H1 (cell line): ENCODE data around the gene TXN2. TPM values are rescaled to one million over a fixed set of nuclear protein-coding genes. Genes with fewer than 3 reads are reported as not detected.
A peak's percentile ranks its signal among the peaks of the same experiment; 100 is the strongest.

ENCODE experiments used
- CTCF ChIA-PET: fragments of 300-600 bp; sonication (Branson Sonifier 250); formaldehyde crosslinking; loops from one replicate; lab custom pipeline; 2021; ENCODE audit not compliant: partially characterized antibody; lab: Charles Lee
- POLR2A ChIA-PET: fragments of 300-600 bp; sonication (Branson Sonifier 250); formaldehyde crosslinking; loops from one replicate; lab custom pipeline; 2021; ENCODE audit warnings: inconsistent platforms; ENCODE audit not compliant: partially characterized antibody; lab: Charles Lee
- DNase-seq, 2 experiments: peaks; one replicate each; pipeline versions ENCODE4 v3.0.0 to v3.0.0-alpha.2; 2010 to 2022; ENCODE audit warnings: low spot score in 2 of 2, low read depth in 1 of 2, mixed read lengths in 1 of 2
- FAIRE-seq: peaks from 2 replicates; lab custom pipeline; 2011; peaks lifted over from hg19 to GRCh38; lab: Jason Lieb, UNC
- H2AFZ ChIP-seq: 2 replicates; pipeline ENCODE4 v1.8.1; 2012; ENCODE audit warnings: low read length, inconsistent platforms
- H2AK5ac ChIP-seq: 2 replicates; pipeline ENCODE4 v1.6.1; 2013; ENCODE audit warnings: low read depth, low read length
- H2BK120ac ChIP-seq: replicated peaks from 2 replicates; pipeline ENCODE3; 2013; ENCODE audit warnings: low read depth, low read length, inconsistent platforms
- H2BK12ac ChIP-seq: 2 replicates; pipeline ENCODE4 v1.6.1; 2013; ENCODE audit warnings: low read depth, low read length
- H2BK15ac ChIP-seq: 2 replicates; pipeline ENCODE4 v1.6.1; 2013; ENCODE audit warnings: low read length
- H2BK20ac ChIP-seq: 2 replicates; pipeline ENCODE4 v1.6.1; 2013; ENCODE audit warnings: low read length
- H2BK5ac ChIP-seq: 2 replicates; pipeline ENCODE4 v1.6.1; 2013; ENCODE audit warnings: low read depth, low read length
- H3K14ac ChIP-seq: 2 replicates; pipeline ENCODE4 v1.6.1; 2013; ENCODE audit warnings: inconsistent platforms; ENCODE audit not compliant: insufficient read length
- H3K18ac ChIP-seq: 2 replicates; pipeline ENCODE4 v1.6.1; 2013; ENCODE audit warnings: low read length; ENCODE audit errors: extremely low read depth
- H3K23ac ChIP-seq: 2 replicates; pipeline ENCODE4 v1.6.1; 2013; ENCODE audit warnings: inconsistent platforms; ENCODE audit not compliant: insufficient read length
- H3K23me2 ChIP-seq: 2 replicates; pipeline ENCODE4 v1.6.1; 2013; ENCODE audit warnings: low read depth, low read length
- H3K27ac ChIP-seq: 2 replicates; pipeline ENCODE4 v1.6.1; 2011; ENCODE audit warnings: low read depth, low read length, inconsistent platforms
- H3K27me3 ChIP-seq, 4 experiments: replicated peaks in 1 of 4; 1 replicate in 1 of 4; 2 replicates in 3 of 4; pipeline versions ENCODE4 v1.6.1 to v1.8.1; 2011 to 2013; ENCODE audit warnings: low read length in 3 of 4, mild to moderate bottlenecking in 3 of 4, inconsistent platforms in 2 of 4, mixed read lengths in 2 of 4, moderate library complexity in 1 of 4; ENCODE audit not compliant: control insufficient read depth in 3 of 4, insufficient read depth in 3 of 4; ENCODE audit errors: extremely low read depth in 1 of 4
- H3K36me3 ChIP-seq, 4 experiments: 2 replicates each; pipeline versions ENCODE4 v1.6.1 to v1.8.1; 2011 to 2013; ENCODE audit warnings: mild to moderate bottlenecking in 4 of 4, low read length in 3 of 4, moderate library complexity in 2 of 4, control low read depth in 1 of 4, inconsistent platforms in 1 of 4; ENCODE audit not compliant: insufficient read depth in 4 of 4, control insufficient read depth in 2 of 4
- H3K4ac ChIP-seq: replicated peaks from 2 replicates; pipeline ENCODE3; 2013; ENCODE audit warnings: low read length, low read depth, mixed read lengths, inconsistent platforms; ENCODE audit not compliant: insufficient read length
- H3K4me1 ChIP-seq, 4 experiments: replicated peaks in 1 of 4; 1 replicate in 1 of 4; 2 replicates in 3 of 4; pipeline versions ENCODE4 v1.6.1 to v1.8.1; 2011 to 2013; ENCODE audit warnings: low read length in 3 of 4, inconsistent platforms in 2 of 4, mixed read lengths in 1 of 4; ENCODE audit not compliant: insufficient read depth in 4 of 4, control insufficient read depth in 3 of 4
- H3K4me2 ChIP-seq, 2 experiments: 2 replicates each; pipeline versions ENCODE4 v1.6.1 to v1.8.1; 2011 to 2013; ENCODE audit warnings: low read depth in 2 of 2, low read length in 2 of 2, control low read depth in 1 of 2, inconsistent platforms in 1 of 2, mild to moderate bottlenecking in 1 of 2; ENCODE audit not compliant: insufficient read depth in 1 of 2
- H3K4me3 ChIP-seq, 4 experiments: fragments of 200-600, 300-600 bp in 1 of 4; sonication (generic), shearing (Covaris generic), sonication (Bioruptor Twin) in 1 of 4; 2 replicates each; pipeline versions ENCODE4 v1.5.1 to v1.8.1; 2011 to 2016; ENCODE audit warnings: low read length in 4 of 4, low read depth in 3 of 4, control low read depth in 2 of 4, inconsistent platforms in 2 of 4, mild to moderate bottlenecking in 2 of 4, mixed read lengths in 1 of 4, moderate library complexity in 1 of 4; ENCODE audit not compliant: insufficient read depth in 2 of 4; ENCODE audit errors: extremely low read depth in 1 of 4
- H3K56ac ChIP-seq: replicated peaks from 2 replicates; pipeline ENCODE3; 2013; ENCODE audit warnings: low read depth, mild to moderate bottlenecking, mixed read lengths, low read length, inconsistent platforms; ENCODE audit not compliant: insufficient read length
- H3K79me1 ChIP-seq: 2 replicates; pipeline ENCODE4 v1.6.1; 2013; ENCODE audit warnings: low read depth, low read length, control low read depth
- H3K79me2 ChIP-seq, 2 experiments: 2 replicates each; pipeline versions ENCODE4 v1.6.1 to v1.8.1; 2012 to 2013; ENCODE audit warnings: low read length in 2 of 2, mild to moderate bottlenecking in 2 of 2, inconsistent platforms in 1 of 2; ENCODE audit not compliant: insufficient read depth in 2 of 2, control insufficient read depth in 1 of 2
- H3K9ac ChIP-seq, 4 experiments: replicated peaks in 1 of 4; 1 replicate in 1 of 4; 2 replicates in 3 of 4; pipeline versions ENCODE4 v1.6.1 to v1.8.1; 2011 to 2013; ENCODE audit warnings: low read depth in 3 of 4, low read length in 3 of 4, control low read depth in 2 of 4, mild to moderate bottlenecking in 2 of 4, moderate library complexity in 2 of 4, inconsistent platforms in 1 of 4; ENCODE audit errors: extremely low read depth in 1 of 4
- H3K9me3 ChIP-seq, 2 experiments: 2 replicates each; pipeline versions ENCODE4 v1.6.1 to v1.8.1; 2012 to 2013; ENCODE audit warnings: mild to moderate bottlenecking in 2 of 2, moderate library complexity in 2 of 2, control low read depth in 1 of 2, inconsistent platforms in 1 of 2, low read depth in 1 of 2, low read length in 1 of 2, mixed read lengths in 1 of 2; ENCODE audit not compliant: insufficient read depth in 2 of 2
- H4K20me1 ChIP-seq, 2 experiments: replicated peaks in 1 of 2; 2 replicates each; pipeline versions ENCODE3 to v1.8.1; 2011 to 2013; ENCODE audit warnings: inconsistent platforms in 2 of 2, low read length in 2 of 2, mild to moderate bottlenecking in 1 of 2; ENCODE audit not compliant: insufficient read depth in 2 of 2, control insufficient read depth in 1 of 2
- H4K5ac ChIP-seq: 2 replicates; pipeline ENCODE4 v1.6.1; 2013; ENCODE audit warnings: low read length, low read depth, mixed read lengths, inconsistent platforms; ENCODE audit not compliant: insufficient read length
- H4K8ac ChIP-seq: 2 replicates; pipeline ENCODE4 v1.8.0; 2013; ENCODE audit warnings: mild to moderate bottlenecking, moderate library complexity, low read length, inconsistent platforms; ENCODE audit not compliant: insufficient read depth; ENCODE audit errors: extremely low read depth
- H4K91ac ChIP-seq: replicated peaks from 2 replicates; pipeline ENCODE3; 2013; ENCODE audit warnings: low read length, mixed read lengths, inconsistent platforms; ENCODE audit not compliant: insufficient read length
- CBX5 ChIP-seq: fragments of 300-800, 300-1000 bp; sonication (generic); IDR thresholded peaks from 2 replicates; pipeline ENCODE4 v1.7.1; 2016; ENCODE audit warnings: antibody characterized with exemption, low read length, low read depth
- CTCF ChIP-seq, 3 experiments: IDR thresholded peaks; 1 replicate in 2 of 3; 2 replicates in 1 of 3; pipeline versions ENCODE4 v1.5.1 to v1.6.1; 2011; ENCODE audit warnings: low read length in 3 of 3, mild to moderate bottlenecking in 3 of 3, inconsistent platforms in 2 of 3, low read depth in 1 of 3, moderate library complexity in 1 of 3; ENCODE audit not compliant: insufficient read depth in 1 of 3; ENCODE audit errors: control extremely low read depth in 1 of 3
- E2F6 ChIP-seq: IDR thresholded peaks from 2 replicates; pipeline ENCODE4 v1.6.1; 2012; ENCODE audit warnings: inconsistent platforms
- MAFK ChIP-seq: IDR thresholded peaks from 2 replicates; pipeline ENCODE4 v1.6.1; 2012; ENCODE audit warnings: low read depth, mild to moderate bottlenecking, improper control_type of control experiment, low read length
- PHF8 ChIP-seq: fragments of 200-600 bp; sonication (generic); conservative IDR thresholded peaks from 2 replicates; pipeline ENCODE4 v1.7.1; 2012; ENCODE audit warnings: low read depth, mild to moderate bottlenecking, inconsistent platforms, low read length, moderate library complexity
- POLR2AphosphoS5 ChIP-seq: IDR thresholded peaks from 2 replicates; pipeline ENCODE4 v1.6.1; 2011; ENCODE audit warnings: low read depth, low read length
- POU5F1 ChIP-seq: IDR thresholded peaks from 2 replicates; pipeline ENCODE4 v1.6.1; 2011; ENCODE audit warnings: low read depth, mild to moderate bottlenecking, low read length, moderate library complexity
- RXRA ChIP-seq: IDR thresholded peaks from 2 replicates; pipeline ENCODE4 v1.6.1; 2011; ENCODE audit warnings: low read depth, mild to moderate bottlenecking, low read length, moderate library complexity; ENCODE audit not compliant: insufficient read depth
- SIX5 ChIP-seq: IDR thresholded peaks from 2 replicates; pipeline ENCODE4 v1.6.1; 2011; ENCODE audit warnings: mild to moderate bottlenecking, low read depth, low read length
- SP4 ChIP-seq: IDR thresholded peaks from 2 replicates; pipeline ENCODE4 v1.6.1; 2012; ENCODE audit warnings: low read length, inconsistent platforms
- WGBS, 2 experiments: shearing (Covaris generic) in 1 of 2; methylation state at CpG; one replicate each; pipeline versions ENCODE4 v1.1.6 to v1.1.7; 2013 to 2015; ENCODE audit warnings: low lambda C conversion rate in 2 of 2, mixed read lengths in 2 of 2, inconsistent platforms in 1 of 2, low coverage in 1 of 2, missing lambda C conversion rate in 1 of 2; ENCODE audit not compliant: insufficient replicate concordance in 2 of 2, insufficient coverage in 1 of 2, insufficient read length in 1 of 2; ENCODE audit errors: extremely low coverage in 1 of 2, missing lambda C conversion rate in 1 of 2; 5-methylcytosine and 5-hydroxymethylcytosine counted together
- polyA plus RNA-seq, 7 experiments: library from polyadenylated mRNA; depleted of rRNA in 3 of 7; stranded (reverse) in 5 of 7; unstranded in 2 of 7; fragments of >200 nt in 5 of 7; fragments of 200-250 nt in 2 of 7; gene quantifications; 1 replicate in 5 of 7; 2 replicates in 1 of 7; 4 replicates in 1 of 7; pipeline versions ENCODE4 v1.2.1 to v1.2.3, GENCODE V29; 2011 to 2013; ENCODE audit warnings: missing spikeins in 2 of 7, mixed read lengths in 2 of 7
- total RNA-seq: library from RNA; stranded (reverse); fragmentation: NEBNext Ultra II Directional; extraction: Animal tissue kit (Norgen Biotek cat#: 25700); gene quantifications from 2 replicates; pipeline ENCODE4 v1.2.1, GENCODE V29; 2021

Gene TXN2
- total and polyA plus RNA-seq, 2 of the 8 experiments (the other 6 are each of a cell fraction or from before 2014, with no cell fraction given): 47.5 to 116 TPM

GRCh38 chr22:36507518-36508010, 26.1 kb upstream of the TXN2 start:
- Histone ChIP-seq H4K91ac (peak overlapping the region; percentile 12), H2BK120ac (no peak overlapping the region), H3K36me3 (peaks cover 12 to 28% (median 24%) of the 10 kb centered on the region in 4 experiments), H3K9ac (peak overlapping the region in 1 of 4 experiments; percentile 11; a peak in 1 of 7 replicates), H3K27me3 (peaks cover 0 to 11% (median 6%) of the 10 kb centered on the region in 4 experiments; a peak in 4 of 7 replicates), H4K20me1 (peaks cover 3 to 15% of the 10 kb centered on the region in 2 experiments), H3K14ac (no peak overlapping the region), H2BK12ac (no peak overlapping the region), H3K79me2 (peaks cover 0 to 2% of the 10 kb centered on the region in 2 experiments; a peak in 1 of 4 replicates), H3K4me3 (peak overlapping the region in 2 of 4 experiments; percentile 39 to 58; a peak in 3 of 8 replicates), H3K4me2 (peak overlapping the region; percentile 54 to 61), H3K18ac (no peak overlapping the region), H3K23me2 (no peaks in the 10 kb centered on the region; the same call in 1 of the 2 replicates), H2AFZ (peak overlapping the region; percentile 12), H4K5ac (no peak overlapping the region), H3K9me3 (peaks cover 0 to 8% of the 10 kb centered on the region in 2 experiments; a peak in 2 of 4 replicates), H2BK20ac (no peak overlapping the region), H2BK15ac (no peak overlapping the region), H3K4me1 (peaks cover 0 to 5% (median 0%) of the 10 kb centered on the region in 4 experiments; a peak in 1 of 7 replicates), H3K23ac (no peak overlapping the region), H2AK5ac (no peak overlapping the region), H2BK5ac (no peak overlapping the region), H3K56ac (no peak overlapping the region), H3K27ac (no peak overlapping the region), H3K4ac (no peak overlapping the region), H4K8ac (no peak overlapping the region), H3K79me1 (no peaks in the 10 kb centered on the region)
- 90% methylated on average over 6 of the region's 6 CpGs; no CpG with 5 or more reads in 1 of the 2 experiments for WGBS, 2 experiments
- FAIRE-seq: no peak
- ChIA-PET CTCF (interaction anchor here (1.1 to 2.3 kb wide), 4 partner anchors 10 to 221 kb away, joined by 4 to 6 read pairs (median 4); no protein-coding TSS in a partner anchor), POLR2A (interaction anchor here (1.0 to 8.8 kb wide), 12 partner anchors 9 to 195 kb away, joined by 3 to 92 read pairs (median 5); partner anchors contain the start of genes EIF3D and TXN2)
- no peak for DNase-seq
- TF ChIP-seq CBX5 (no peak), PHF8 (no peak), MAFK (no peak), RXRA (no peak), POLR2AphosphoS5 (no peak), POU5F1 (no peak), SIX5 (no peak), SP4 (no peak), CTCF (IDR thresholded peaks at IDR 0.05; ENCODE audit: control extremely low read depth in 1 of 3, insufficient read depth in 1 of 3, low read depth in 1 of 3, low read length in 3 of 3) (no peak), E2F6 (no peak)
